SK-N-SH (cell line): ENCODE results near the gene NPY1R. TPM values are rescaled to one million over a fixed set of nuclear protein-coding genes. Genes with fewer than 3 reads are reported as not detected.

Source experiments
- CTCF ChIA-PET: fragments of 300-600, 350-600 bp; formaldehyde crosslinking; extraction: SDS; loops from one replicate; lab custom pipeline; 2021; lab: Yijun Ruan, JAX
- POLR2A ChIA-PET: fragments of 350-600 bp; sonication (Branson Sonifier 250); formaldehyde crosslinking; extraction: SDS; loops from one replicate; lab custom pipeline; 2020; ENCODE audit warnings: antibody characterized with exemption, inconsistent platforms; lab: Yijun Ruan, JAX
- DNase-seq: peaks from one replicate; pipeline ENCODE4 v3.0.0; 2012
- H2AFZ ChIP-seq: fragments of 200-600 bp; sonication (generic); 2 replicates; pipeline ENCODE4 v1.8.1; 2016; ENCODE audit warnings: antibody characterized with exemption, mild to moderate bottlenecking, low read depth
- H3F3A ChIP-seq: fragments of 200-600 bp; sonication (generic); replicated peaks from 2 replicates; pipeline ENCODE3; 2016; ENCODE audit warnings: antibody characterized with exemption, mild to moderate bottlenecking; ENCODE audit not compliant: insufficient read depth
- H3K27ac ChIP-seq, 2 experiments: fragments of 200-500 bp in 1 of 2; fragments of 200-600 bp in 1 of 2; sonication (Bioruptor generic) in 1 of 2; sonication (generic), shearing (Covaris generic) in 1 of 2; 2 replicates each; pipeline versions ENCODE4 v1.5.1 to v1.6.1; 2014 to 2016; ENCODE audit warnings: low read depth in 2 of 2, inconsistent platforms in 1 of 2, low read length in 1 of 2, mild to moderate bottlenecking in 1 of 2, mixed read lengths in 1 of 2
- H3K27me3 ChIP-seq: fragments of 200-600 bp; sonication (generic), shearing (Covaris generic); 2 replicates; pipeline ENCODE4 v1.6.1; 2016; ENCODE audit warnings: mixed run types; ENCODE audit not compliant: insufficient read depth
- H3K36me3 ChIP-seq, 2 experiments: fragments of 200-500 bp in 1 of 2; fragments of 200-600 bp in 1 of 2; sonication (Bioruptor generic) in 1 of 2; sonication (generic) in 1 of 2; replicated peaks in 1 of 2; 2 replicates each; pipeline versions ENCODE3 to v1.5.1; 2014 to 2016; ENCODE audit warnings: low read length in 1 of 2, mild to moderate bottlenecking in 1 of 2; ENCODE audit not compliant: insufficient read depth in 2 of 2, control insufficient read depth in 1 of 2
- H3K4me1 ChIP-seq, 2 experiments: fragments of 200-500 bp in 1 of 2; fragments of 200-600 bp in 1 of 2; sonication (Bioruptor generic) in 1 of 2; sonication (generic), shearing (Covaris generic) in 1 of 2; 2 replicates each; pipeline versions ENCODE4 v1.5.1 to v1.6.1; 2014 to 2016; ENCODE audit warnings: low read depth in 1 of 2, low read length in 1 of 2, mixed run types in 1 of 2; ENCODE audit not compliant: insufficient read depth in 2 of 2, control insufficient read depth in 1 of 2
- H3K4me2 ChIP-seq: fragments of 200-600 bp; sonication (generic), shearing (Covaris generic); 2 replicates; pipeline ENCODE4 v1.6.1; 2017; ENCODE audit warnings: mixed run types
- H3K4me3 ChIP-seq, 2 experiments: fragments of 200-500 bp in 1 of 2; fragments of 200-600 bp in 1 of 2; sonication (Bioruptor generic) in 1 of 2; sonication (generic), shearing (Covaris generic) in 1 of 2; 2 replicates each; pipeline versions ENCODE4 v1.5.1 to v1.8.1; 2014 to 2016; ENCODE audit warnings: low read depth in 2 of 2, inconsistent platforms in 1 of 2, low read length in 1 of 2, mild to moderate bottlenecking in 1 of 2, mixed read lengths in 1 of 2, moderate library complexity in 1 of 2
- H3K79me2 ChIP-seq: fragments of 200-600 bp; sonication (generic); 2 replicates; pipeline ENCODE4 v1.8.1; 2017; ENCODE audit warnings: mild to moderate bottlenecking; ENCODE audit not compliant: insufficient read depth
- H3K9ac ChIP-seq: fragments of 200-600 bp; sonication (generic); 2 replicates; pipeline ENCODE4 v1.6.1; 2017; ENCODE audit warnings: mixed run types
- H3K9me2 ChIP-seq: fragments of 200-600 bp; sonication (generic); 2 replicates; pipeline ENCODE4 v1.6.1; 2017; ENCODE audit warnings: mixed run types
- H3K9me3 ChIP-seq: fragments of 200-600 bp; sonication (generic); 2 replicates; pipeline ENCODE4 v1.6.1; 2017; ENCODE audit warnings: mixed run types, mild to moderate bottlenecking, moderate library complexity
- H4K20me1 ChIP-seq: fragments of 200-600 bp; sonication (generic); 2 replicates; pipeline ENCODE4 v1.6.1; 2017; ENCODE audit warnings: mild to moderate bottlenecking, mixed run types; ENCODE audit not compliant: insufficient read depth
- EP300 ChIP-seq, 2 experiments: IDR thresholded peaks; 2 replicates each; pipeline versions ENCODE4 v1.4.0 to v1.6.1; 2012; ENCODE audit warnings: borderline replicate concordance in 1 of 2, low read depth in 1 of 2, low read length in 1 of 2
- FOXM1 ChIP-seq: IDR thresholded peaks from 2 replicates; pipeline ENCODE4 v1.4.0; 2012; ENCODE audit warnings: low read depth, mild to moderate bottlenecking
- GABPA ChIP-seq: IDR thresholded peaks from 2 replicates; pipeline ENCODE4 v1.4.0; 2012; ENCODE audit warnings: low read depth, mild to moderate bottlenecking
- GATA2 ChIP-seq: sonication (generic); formaldehyde crosslinking; IDR thresholded peaks from 2 replicates; pipeline ENCODE4 v1.5.0; 2020; ENCODE audit warnings: mild to moderate bottlenecking, missing genetic modification reagents
- MEF2A ChIP-seq: IDR thresholded peaks from 2 replicates; pipeline ENCODE4 v1.4.0; 2012; ENCODE audit warnings: low read depth, borderline replicate concordance
- NRF1 ChIP-seq: IDR thresholded peaks from 2 replicates; pipeline ENCODE4 v1.6.1; 2012; ENCODE audit warnings: low read depth, mild to moderate bottlenecking, low read length
- POLR2AphosphoS5 ChIP-seq: IDR thresholded peaks from 2 replicates; pipeline ENCODE4 v1.6.1; 2012; ENCODE audit warnings: low read depth, low read length
- RCOR1 ChIP-seq: fragments of 150-350 bp; IDR thresholded peaks from 2 replicates; pipeline ENCODE4 v1.6.1; 2017; ENCODE audit warnings: antibody characterized with exemption, low read length
- RXRA ChIP-seq: IDR thresholded peaks from 2 replicates; pipeline ENCODE4 v1.4.0; 2012; ENCODE audit warnings: low read depth, mild to moderate bottlenecking, borderline replicate concordance
- SIN3A ChIP-seq: IDR thresholded peaks from 2 replicates; pipeline ENCODE4 v1.6.1; 2012; ENCODE audit warnings: low read depth, mild to moderate bottlenecking, low read length, moderate library complexity, borderline replicate concordance
- SMC3 ChIP-seq: IDR thresholded peaks from 2 replicates; pipeline ENCODE4 v1.6.1; 2012; ENCODE audit warnings: low read depth, low read length, improper control_type of control experiment
- TAF1 ChIP-seq: IDR thresholded peaks from 2 replicates; pipeline ENCODE4 v1.6.1; 2012; ENCODE audit warnings: low read depth, mild to moderate bottlenecking, low read length, moderate library complexity, borderline replicate concordance
- TCF12 ChIP-seq: IDR thresholded peaks from 2 replicates; pipeline ENCODE4 v1.4.0; 2012
- YY1 ChIP-seq: IDR thresholded peaks from 2 replicates; pipeline ENCODE4 v1.4.0; 2012; ENCODE audit warnings: low read depth, mild to moderate bottlenecking
- WGBS: methylation state at CpG from one replicate; pipeline ENCODE4 v1.1.6; 2017; ENCODE audit warnings: low lambda C conversion rate; 5-methylcytosine and 5-hydroxymethylcytosine counted together
- polyA plus RNA-seq, 3 experiments: library from polyadenylated mRNA; depleted of rRNA; stranded (reverse); fragments of >200 nt; gene quantifications; 2 replicates each; pipeline ENCODE4 v1.2.3, GENCODE V29; 2012
- TF ChIP-seq, protein P1 (sequence below): IDR thresholded peaks from 2 replicates; pipeline ENCODE4 v1.6.1; 2012; ENCODE audit warnings: mild to moderate bottlenecking, low read depth, low read length, moderate library complexity
- TF ChIP-seq, protein P2 (sequence below): fragments of 200-600 bp; sonication (generic); IDR thresholded peaks from 2 replicates; pipeline ENCODE4 v1.6.1; 2017; ENCODE audit warnings: antibody characterized with exemption, mild to moderate bottlenecking, moderate library complexity

The NPY1R gene
- polyA plus RNA-seq, 1 of the 3 experiments (the other 2 are of a cell fraction): not detected

DNA sequence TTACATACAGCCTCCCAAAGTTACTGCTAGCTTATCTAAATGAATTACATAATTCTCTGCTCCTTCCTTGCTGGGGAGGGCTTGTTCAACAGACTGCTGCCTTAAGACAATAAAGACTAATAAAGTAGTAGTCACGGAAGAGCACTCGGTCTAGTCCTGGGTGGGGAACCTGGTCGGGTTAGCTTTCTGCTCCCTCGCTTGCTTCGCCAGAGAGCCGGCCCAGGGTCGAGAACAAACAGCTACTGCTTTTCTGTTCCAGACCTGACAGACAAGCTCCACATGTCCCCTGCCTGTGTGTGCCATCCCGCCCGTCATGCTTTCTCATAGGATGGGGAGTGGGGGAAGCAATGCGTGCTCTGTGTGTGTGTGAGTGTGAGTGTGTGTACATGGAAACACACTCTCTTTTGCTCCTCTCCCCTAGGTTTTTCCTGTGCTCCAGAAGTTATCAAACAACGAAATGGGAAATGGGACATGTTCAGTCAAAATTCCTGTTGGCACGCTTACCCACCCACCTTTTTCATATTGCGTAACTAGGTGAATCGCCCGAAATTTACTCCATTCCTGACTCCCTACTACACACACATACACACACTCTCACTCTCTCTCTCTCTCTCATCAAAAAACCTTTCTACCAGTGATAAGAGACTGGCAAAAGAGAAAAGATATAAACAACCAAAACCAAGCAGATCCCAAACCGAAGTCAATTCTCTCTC lies 1.3 kb downstream of the NPY1R start:
- DNase-seq: no peak
- Histone ChIP-seq H3K79me2 (no peaks in the 10 kb centered on the region), H3K27me3 (peaks cover 22% of the 10 kb centered on the region; the same call in 1 of the 2 replicates), H4K20me1 (no peaks in the 10 kb centered on the region), H3K9me2 (no peaks in the 10 kb centered on the region), H3K4me2 (peak overlapping the region; percentile 93; the same call in 1 of the 2 replicates), H3K9me3 (no peaks in the 10 kb centered on the region), H3K9ac (no peak overlapping the region), H3K4me3 (no peak overlapping the region), H2AFZ (no peak overlapping the region), H3K4me1 (peaks cover 4 to 9% of the 10 kb centered on the region in 2 experiments; a peak in 2 of 4 replicates), H3K27ac (no peak overlapping the region), H3F3A (peaks cover 7% of the 10 kb centered on the region), H3K36me3 (no peaks in the 10 kb centered on the region)
- POLR2A ChIA-PET: no interaction called here
- 20% methylated on average over 16 of the region's 16 CpGs for WGBS
- TF ChIP-seq RXRA: no peak
- TF ChIP-seq, protein P1, sequence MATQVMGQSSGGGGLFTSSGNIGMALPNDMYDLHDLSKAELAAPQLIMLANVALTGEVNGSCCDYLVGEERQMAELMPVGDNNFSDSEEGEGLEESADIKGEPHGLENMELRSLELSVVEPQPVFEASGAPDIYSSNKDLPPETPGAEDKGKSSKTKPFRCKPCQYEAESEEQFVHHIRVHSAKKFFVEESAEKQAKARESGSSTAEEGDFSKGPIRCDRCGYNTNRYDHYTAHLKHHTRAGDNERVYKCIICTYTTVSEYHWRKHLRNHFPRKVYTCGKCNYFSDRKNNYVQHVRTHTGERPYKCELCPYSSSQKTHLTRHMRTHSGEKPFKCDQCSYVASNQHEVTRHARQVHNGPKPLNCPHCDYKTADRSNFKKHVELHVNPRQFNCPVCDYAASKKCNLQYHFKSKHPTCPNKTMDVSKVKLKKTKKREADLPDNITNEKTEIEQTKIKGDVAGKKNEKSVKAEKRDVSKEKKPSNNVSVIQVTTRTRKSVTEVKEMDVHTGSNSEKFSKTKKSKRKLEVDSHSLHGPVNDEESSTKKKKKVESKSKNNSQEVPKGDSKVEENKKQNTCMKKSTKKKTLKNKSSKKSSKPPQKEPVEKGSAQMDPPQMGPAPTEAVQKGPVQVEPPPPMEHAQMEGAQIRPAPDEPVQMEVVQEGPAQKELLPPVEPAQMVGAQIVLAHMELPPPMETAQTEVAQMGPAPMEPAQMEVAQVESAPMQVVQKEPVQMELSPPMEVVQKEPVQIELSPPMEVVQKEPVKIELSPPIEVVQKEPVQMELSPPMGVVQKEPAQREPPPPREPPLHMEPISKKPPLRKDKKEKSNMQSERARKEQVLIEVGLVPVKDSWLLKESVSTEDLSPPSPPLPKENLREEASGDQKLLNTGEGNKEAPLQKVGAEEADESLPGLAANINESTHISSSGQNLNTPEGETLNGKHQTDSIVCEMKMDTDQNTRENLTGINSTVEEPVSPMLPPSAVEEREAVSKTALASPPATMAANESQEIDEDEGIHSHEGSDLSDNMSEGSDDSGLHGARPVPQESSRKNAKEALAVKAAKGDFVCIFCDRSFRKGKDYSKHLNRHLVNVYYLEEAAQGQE: no peak
- CTCF ChIA-PET: interaction anchor here (0.7 to 6.9 kb wide), 7 partner anchors 9 to 839 kb away, joined by 3 to 76 read pairs (median 4); no protein-coding TSS in a partner anchor

DNA sequence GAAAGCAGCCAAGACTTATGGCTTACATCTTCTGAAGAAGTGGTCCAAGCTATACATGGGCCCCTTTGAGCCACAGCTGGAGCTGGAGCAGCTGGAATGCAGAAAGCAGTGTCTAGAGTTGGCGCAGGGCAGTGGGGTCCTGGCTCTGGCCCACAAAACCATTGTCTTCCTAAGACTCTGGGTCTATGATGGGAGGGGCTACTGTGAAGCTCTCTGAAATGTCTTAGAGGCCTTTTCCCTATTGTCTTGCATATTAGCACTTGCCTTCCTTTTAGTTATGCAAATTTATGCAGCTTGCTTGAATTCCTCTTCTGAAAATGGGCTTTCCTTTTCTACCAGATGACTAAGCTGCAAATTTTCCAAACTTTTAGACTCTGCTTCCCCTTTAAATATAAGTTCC lies 15.3 kb downstream of the NPY1R start:
- Histone ChIP-seq H3K9me3 (no peaks in the 10 kb centered on the region), H3K4me1 (no peaks in the 10 kb centered on the region), H3K9me2 (no peaks in the 10 kb centered on the region), H3K9ac (no peak overlapping the region), H3K79me2 (no peaks in the 10 kb centered on the region), H3F3A (no peaks in the 10 kb centered on the region), H3K27ac (no peak overlapping the region), H3K36me3 (no peaks in the 10 kb centered on the region), H2AFZ (no peak overlapping the region), H4K20me1 (no peaks in the 10 kb centered on the region), H3K27me3 (no peaks in the 10 kb centered on the region), H3K4me3 (no peak overlapping the region), H3K4me2 (no peak overlapping the region)
- no CpG with 5 or more reads among the region's 1 CpG for WGBS
- ChIA-PET CTCF (interaction anchor here (1.2 kb wide), 1 partner anchor 16 kb away, joined by 7 read pairs; the partner anchor contains the start of gene NPY1R), POLR2A (no interaction called here)
- no peak for TF ChIP-seq SIN3A
- no peak for TF ChIP-seq GABPA
- no peak for TF ChIP-seq RXRA
- TF ChIP-seq SMC3: no peak
- TF ChIP-seq RCOR1: no peak
- TF ChIP-seq FOXM1: no peak
- no peak for TF ChIP-seq YY1
- no peak for TF ChIP-seq MEF2A
- TF ChIP-seq, protein P2, sequence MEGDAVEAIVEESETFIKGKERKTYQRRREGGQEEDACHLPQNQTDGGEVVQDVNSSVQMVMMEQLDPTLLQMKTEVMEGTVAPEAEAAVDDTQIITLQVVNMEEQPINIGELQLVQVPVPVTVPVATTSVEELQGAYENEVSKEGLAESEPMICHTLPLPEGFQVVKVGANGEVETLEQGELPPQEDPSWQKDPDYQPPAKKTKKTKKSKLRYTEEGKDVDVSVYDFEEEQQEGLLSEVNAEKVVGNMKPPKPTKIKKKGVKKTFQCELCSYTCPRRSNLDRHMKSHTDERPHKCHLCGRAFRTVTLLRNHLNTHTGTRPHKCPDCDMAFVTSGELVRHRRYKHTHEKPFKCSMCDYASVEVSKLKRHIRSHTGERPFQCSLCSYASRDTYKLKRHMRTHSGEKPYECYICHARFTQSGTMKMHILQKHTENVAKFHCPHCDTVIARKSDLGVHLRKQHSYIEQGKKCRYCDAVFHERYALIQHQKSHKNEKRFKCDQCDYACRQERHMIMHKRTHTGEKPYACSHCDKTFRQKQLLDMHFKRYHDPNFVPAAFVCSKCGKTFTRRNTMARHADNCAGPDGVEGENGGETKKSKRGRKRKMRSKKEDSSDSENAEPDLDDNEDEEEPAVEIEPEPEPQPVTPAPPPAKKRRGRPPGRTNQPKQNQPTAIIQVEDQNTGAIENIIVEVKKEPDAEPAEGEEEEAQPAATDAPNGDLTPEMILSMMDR: no peak
- TF ChIP-seq GATA2 (CRISPR knock-in tag): no peak
- TF ChIP-seq POLR2AphosphoS5: no peak
- TF ChIP-seq, protein P1: no peak
- no peak for TF ChIP-seq EP300 (IDR thresholded peaks at IDR 0.05; ENCODE audit: borderline replicate concordance in 1 of 2, low read depth in 1 of 2, low read length in 1 of 2)
- no peak for TF ChIP-seq TAF1
- no peak for TF ChIP-seq TCF12
- no peak for TF ChIP-seq NRF1
- DNase-seq: no peak
